HG03135 (cell line): ENCODE results near the gene PRPSAP2.

Experiments
- ATAC-seq: cut with Tn5 transposase; IDR thresholded peaks from one replicate; pipeline ENCODE4 v1.9.1; 2021; ENCODE audit warnings: mild to moderate bottlenecking, moderate library complexity; ENCODE audit not compliant: unreplicated experiment

The PRPSAP2 gene

DNA sequence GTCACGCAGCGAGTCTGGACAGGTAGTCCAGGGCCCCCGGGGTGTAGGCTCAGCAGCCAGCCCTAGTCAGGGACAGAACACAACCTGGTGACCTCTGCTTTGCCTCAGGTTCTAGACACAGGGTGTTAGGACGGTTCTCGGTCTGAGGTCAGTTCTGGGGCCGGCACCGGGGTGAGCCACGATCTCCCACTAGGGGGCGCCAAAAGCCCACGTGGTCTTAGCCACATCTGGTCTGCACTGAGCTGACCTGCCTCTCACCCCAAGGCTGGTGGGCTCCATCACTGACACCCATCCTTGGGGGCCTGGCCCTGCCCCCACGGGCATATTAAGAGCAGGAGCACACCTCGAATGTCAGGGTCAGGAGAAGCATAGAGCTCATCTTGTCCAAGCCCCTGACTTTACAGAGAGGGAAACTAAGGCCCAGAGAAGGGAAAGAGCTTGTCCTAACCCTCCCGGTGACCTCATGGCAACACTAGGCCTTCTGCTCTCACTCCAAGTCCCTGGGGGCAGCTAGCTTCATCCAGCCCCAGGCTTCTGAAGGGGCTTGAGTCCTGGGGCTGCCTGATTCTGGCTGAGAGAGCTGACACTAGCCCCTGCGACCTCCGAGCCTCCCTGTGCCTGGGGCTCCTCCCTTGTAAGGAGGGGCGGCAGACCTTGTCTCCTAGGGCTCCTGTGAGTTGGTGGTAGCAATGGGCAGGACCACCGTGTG lies 103.0 kb downstream of the PRPSAP2 start:
- peak; percentile 65 for ATAC-seq

DNA sequence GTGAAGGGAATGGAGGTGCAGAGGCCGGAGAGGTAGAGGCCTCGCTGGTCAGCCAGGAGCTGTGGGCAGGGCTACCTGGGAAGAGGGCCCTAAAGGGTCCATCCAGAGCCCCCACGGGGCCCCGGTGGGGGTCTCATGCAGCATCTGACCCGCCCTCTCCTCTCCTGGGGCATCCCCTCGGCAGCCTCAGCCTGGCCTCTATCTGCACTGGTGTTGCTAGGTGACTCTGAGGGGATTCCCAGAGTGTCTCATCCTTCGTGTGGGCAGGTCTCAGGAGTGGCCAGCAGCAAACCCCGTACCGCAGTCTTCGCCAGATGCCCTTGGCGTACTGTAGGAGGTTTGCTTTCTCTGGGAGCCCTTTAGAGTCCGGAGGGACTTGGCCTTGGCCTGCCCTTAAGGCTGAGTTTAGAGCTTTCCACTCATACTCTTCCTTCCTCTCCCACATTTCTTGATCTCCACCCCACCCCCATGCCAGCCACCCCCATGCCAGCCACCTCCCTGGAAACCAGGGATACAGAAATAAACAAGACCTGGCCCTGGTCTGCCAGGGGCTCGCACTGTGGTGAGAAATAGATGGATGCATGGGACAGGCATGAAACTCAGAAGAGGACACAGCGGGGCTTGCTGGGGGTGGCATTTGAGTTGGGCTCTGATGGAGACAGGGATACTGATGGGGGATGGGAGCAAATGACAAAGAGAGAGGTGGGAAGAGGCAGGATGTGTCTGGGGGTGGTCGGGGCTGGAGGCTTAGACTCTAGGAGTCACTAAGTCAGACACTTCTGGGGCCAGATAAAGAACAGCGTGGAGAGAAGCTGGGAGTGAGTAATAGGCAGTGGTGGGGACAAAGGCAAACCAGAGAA lies 103.9 kb downstream of the PRPSAP2 start:
- ATAC-seq: no peak

DNA sequence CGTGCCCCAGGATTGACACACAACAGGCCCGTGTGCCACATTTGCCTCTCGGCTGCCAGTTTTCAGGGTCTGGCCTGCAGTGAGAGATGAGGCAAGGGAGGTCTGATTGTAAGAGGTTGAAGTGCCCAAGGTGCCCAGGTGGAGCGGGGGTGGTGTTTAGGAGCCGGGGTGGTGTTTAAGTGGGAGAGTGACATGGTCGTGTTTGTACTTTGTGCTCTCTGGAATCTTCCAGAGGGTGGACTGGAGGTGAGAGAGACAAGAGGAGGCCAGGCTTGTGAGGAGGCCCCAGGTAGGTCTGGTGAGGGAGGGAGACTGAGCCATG lies 104.5 kb downstream of the PRPSAP2 start:
- ATAC-seq: no peak

DNA sequence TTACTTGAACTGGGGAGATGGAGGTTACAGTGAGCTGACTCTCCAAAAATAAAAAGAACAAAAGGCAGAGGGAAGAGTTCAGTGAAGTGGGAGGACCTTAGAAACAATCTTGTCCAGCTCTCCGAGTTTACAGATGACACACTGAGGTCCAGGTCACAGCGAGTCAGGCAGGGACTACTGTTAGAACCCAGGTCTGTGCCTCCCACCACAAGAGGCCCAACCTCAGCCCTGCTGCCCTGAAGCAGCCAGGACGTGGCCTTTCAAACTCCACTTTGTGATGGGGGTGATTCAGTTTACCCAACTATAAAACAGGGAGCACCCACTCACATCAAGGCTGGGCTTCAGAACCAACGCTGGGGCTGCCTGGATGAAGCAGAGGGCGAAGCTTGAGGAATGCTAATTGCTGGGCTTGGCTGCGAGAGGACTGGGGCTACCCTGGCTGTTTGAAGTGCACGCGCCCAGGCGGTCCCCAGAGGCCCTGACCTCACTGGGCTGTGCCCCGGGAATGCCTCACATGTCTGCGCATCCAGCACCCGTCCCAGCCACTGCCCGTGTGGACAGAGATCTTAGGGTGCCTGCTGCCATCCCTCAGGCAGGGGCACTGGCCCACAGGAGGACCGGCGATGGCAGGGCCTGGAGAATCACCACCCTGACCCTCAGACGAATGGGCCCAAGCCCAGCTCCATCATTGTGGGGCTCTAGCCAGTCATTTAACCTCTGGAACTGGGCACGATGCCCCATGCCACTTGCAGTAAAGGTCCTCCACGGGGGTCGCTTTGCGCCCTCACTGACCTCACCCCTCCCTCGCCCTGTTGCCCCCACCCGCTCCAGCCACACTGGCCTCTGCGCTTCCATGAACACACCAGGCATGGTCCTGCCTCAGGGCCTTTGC lies 105.4 kb downstream of the PRPSAP2 start:
- ATAC-seq: no peak

DNA sequence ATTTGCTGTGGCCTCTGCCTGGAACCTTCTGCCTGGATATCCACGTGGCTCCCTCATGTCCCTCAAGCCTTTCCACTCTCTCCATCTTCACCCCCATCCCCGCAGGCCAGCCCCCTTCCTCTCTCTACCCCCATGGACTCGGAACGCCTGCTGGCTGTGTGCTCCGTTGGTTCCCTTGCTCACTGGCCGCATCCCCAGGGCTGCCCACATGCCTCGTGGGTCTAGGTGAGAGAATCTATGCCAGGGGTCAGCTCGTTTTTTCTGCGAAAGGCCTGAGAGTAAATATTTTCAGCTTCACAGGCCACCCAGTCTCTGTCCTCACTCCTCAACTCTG lies 106.1 kb downstream of the PRPSAP2 start:
- ATAC-seq: no peak

DNA sequence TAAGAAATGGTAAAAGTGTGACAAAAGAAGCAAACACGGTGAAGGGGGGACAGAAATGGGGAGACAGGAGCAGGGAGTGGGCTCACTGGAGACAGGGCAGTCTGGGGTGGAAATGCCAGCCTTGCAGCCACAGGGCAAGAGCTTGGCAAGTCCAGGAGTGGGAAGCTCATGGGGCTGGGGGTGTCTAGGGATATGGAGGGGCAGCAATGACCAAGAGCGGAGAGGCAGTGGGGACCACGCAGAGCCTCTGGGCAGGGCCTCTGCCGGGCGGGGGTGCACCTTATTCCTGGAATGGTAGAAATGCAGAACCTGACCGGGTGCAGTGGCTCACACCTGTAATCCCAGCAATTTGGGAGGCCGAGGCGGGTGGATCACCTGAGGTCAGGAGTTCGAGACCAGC lies 106.6 kb downstream of the PRPSAP2 start:
- no peak for ATAC-seq

DNA sequence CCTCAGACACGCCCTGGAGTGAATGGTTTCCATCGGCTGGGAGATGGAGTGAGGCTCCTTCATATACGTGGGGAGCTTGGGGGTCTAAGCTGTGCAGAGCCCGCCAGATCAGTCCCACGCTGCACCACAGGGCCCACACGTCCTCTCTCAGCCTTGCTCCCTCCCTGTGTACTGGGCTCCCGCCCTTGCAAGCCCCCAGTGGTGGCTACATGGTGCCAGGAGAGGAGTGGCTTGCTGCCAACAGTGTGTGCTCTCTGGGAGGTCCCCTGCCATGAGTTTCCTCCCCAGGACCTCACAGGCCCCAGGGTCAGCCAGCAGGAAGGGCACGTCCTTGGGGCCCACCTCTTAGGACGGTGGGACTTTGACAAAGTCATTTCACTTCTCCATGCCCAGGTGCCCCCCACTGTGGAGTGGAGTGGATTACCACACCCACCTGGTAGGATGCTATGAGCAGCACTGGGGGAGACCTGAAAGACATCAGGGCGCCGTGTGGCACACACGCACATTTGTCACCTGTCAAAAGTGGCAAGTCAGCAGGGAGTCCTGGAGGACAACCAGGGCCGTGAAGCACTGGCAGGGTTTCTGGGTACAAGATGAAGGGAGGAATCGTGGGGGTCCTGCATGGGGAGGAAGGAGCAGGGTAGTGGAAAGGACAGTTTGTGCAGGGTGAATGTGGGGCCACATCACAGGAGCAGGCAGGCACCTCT lies 107.8 kb downstream of the PRPSAP2 start:
- no peak for ATAC-seq

DNA sequence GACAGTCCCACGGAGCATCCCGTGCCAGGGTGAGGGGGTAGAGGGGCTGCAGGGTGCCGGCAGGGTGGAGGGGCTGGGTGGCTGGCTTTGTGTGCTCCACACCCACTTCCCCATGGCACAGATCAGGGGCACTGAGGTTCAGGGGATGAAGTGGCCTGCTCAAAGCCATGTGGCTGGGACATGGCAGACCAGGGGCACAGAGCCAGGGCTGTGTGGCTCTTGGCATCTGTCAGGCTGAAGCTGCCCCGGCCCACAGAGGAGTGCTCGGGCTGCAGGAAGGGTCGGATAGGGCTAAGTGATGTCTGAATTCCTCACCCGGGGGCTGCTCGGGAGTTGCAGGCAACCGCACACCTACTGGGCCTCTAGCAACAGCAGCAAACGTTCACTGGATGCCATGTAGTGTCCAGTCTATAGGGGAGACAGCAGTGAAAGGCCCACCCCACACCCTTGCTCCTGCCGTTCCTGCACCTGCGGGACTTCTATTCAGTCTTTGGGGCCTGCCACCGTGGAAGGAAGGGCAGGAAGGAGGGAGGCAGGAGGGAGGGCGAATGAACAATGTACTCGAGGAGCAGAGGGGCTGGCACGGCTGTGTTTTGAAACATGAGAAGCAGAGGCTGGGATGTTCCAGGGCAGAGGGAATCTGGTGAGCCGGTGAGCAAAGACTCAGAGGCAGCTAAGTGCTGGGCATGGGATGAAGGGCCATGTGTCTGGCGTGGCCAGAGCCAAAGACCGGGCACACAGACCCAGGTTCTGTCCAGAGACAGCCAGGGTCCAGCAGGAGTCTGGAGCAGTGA lies 109.1 kb downstream of the PRPSAP2 start:
- no peak for ATAC-seq

DNA sequence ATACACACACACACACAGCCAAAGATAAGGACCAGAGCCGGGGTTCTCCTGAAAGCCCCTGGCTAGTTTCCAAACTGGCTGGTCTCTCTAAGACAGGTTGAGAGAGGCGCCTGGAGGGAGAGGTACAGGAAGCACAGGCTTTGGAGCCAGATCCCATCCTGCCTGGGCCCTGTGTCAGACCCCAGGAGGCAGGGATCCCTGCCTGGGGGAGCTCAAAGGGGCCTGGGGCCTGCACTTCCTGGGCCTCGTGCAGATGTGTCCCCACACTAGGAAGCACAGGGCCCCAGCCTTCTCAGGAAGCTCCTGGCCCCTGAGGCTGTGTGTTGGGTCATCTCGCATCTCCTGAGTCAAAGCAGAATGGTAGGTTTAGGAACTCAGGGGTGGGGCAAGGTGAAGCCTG lies 110.0 kb downstream of the PRPSAP2 start:
- no peak for ATAC-seq

DNA sequence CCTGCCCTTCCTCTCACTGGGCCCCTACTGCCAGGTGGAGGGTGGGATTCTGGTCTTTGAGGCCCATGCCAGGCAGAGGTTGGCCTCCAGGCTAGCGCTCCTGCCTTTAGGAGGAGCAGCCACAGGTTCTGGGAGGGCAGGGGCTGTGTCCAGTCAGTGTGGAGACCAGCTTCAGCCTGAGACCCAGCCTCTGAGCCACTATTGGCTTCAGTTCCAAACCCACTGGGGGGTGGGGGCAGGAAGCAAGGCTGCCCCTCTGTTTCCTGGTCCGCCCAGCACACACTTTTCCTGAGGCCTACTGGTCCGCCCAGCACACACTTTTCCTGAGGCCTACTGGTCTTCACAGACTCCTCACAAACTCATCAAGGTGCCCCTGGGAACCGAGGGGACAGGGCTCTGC lies 110.4 kb downstream of the PRPSAP2 start:
- no peak for ATAC-seq

DNA sequence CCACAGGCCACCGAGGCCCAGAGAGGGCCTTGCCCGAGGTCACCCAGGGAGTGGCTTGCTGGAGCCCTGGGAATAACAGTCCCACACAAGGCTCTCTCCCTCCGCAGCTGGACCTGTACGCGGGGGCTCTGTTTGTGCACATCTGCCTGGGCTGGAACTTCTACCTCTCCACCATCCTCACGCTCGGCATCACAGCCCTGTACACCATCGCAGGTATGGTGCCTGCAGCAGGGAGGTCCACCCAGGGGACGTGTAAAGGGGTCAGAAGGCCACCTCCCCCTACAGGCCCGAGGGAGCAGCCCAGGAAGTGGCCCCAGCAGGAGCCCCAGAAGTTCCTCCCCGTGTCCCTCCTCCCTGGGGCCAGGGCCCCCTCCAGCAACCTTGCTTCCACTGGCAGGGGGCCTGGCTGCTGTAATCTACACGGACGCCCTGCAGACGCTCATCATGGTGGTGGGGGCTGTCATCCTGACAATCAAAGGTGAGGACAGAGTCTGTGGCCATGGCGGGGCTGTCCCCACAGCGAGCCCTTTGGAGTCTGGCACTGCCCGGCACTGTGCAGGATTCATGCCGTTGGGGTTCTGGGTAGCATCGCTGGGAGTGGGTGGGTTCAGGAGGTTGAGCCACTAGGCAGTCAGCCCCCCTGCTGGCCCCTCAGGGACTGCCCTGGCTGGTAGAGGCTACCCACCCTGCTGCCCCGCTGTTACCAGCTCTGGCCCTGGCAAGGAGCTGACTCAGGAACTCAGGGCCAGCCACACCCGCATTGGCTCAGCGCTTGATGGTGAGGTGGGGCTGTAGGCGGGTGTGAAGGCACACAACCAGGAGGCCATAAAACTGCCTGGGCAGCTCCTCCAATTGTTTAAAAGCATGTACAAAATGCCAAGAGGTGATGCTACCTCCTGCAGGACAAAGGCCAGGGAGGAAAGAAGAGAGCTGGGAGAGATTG lies 111.3 kb downstream of the PRPSAP2 start:
- no peak for ATAC-seq

DNA sequence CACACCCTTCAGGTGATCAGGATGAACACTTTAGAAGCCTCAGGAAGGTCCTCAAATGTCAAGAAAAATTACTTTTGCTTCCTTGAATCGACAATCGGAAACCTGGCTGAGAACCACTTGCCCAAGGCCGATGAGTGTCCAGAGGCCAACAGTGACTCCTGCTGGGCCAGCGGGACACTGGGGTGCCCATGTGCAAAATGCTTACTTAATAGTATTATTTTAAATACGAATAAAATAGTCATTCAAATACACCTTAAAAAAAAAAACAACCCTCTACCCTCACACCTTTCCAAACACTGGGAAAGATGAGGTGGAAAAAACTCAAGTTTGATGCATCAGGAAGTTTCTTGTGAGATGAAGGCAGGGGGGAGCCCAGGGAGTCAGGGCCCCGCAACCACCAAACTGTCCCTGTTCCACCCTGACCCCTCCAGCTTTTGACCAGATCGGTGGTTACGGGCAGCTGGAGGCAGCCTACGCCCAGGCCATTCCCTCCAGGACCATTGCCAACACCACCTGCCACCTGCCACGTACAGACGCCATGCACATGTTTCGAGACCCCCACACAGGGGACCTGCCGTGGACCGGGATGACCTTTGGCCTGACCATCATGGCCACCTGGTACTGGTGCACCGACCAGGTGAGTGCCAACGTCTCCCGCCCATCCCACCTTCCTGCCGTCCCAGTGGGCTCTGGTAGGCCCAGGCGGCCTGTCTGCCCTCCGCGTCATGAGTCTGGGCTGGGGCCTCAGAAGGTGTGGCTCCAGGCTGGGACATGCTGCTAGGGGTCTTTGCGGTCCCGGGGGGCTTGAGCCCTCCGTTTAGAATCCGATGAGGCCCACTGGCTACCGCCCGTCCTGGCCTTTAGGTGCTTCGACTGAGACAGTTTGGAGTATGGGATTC lies 112.9 kb downstream of the PRPSAP2 start:
- ATAC-seq: no peak

DNA sequence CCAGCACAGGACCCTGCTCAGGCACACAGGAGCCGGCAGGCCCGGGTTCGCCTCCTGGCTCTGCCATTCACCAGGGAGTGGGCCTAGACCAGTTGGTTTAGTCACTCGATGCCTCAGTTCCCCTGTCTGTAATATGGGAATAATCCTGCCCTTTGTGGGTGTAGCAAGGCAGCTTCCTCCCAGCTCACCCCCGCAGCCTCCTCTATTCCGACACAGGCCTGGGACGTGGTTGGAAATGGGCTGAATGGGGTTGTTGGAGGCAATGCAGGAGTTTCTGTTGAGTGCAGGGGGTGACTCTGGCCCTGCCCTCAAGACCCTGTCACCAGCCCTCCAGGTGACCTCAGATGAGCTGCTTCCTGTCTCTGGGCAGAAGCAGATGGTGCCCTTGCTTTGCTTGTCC lies 113.9 kb downstream of the PRPSAP2 start:
- ATAC-seq: no peak

DNA sequence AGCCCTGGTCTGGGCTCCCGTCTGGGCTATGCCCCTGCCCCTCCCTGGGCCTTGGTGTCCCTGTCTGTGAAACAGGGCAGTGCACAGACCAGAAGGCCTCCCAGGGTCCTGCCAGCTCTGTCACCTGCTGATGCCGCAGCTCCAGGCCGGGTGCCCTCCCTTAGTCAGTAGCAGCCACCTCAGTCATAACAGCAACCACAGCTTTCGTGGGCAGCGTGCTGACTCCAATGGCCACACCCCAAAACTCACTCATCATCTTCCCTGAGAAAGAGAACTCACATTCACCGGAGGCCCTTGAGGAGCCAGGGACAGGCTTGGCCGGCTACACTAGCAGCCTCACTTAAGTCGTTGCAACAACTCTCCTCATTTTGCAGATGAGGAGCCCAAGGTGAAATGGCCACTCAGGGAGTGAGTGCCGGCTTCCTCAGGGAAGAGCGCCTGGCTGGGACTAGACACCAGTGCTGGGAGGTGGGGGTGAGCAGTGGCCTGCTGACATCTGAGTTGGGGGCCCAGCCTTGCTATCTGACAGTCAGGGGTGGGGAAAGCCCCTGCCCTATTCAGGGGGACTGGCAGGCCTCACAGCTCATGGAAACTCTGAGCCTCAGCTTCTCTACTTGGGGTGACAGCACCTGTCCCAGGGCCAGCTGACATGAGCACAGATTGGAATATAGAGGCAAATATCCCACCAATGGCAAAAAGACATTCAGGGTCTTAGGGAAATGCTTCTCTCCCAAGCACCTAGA lies 116.6 kb downstream of the PRPSAP2 start:
- ATAC-seq: no peak

DNA sequence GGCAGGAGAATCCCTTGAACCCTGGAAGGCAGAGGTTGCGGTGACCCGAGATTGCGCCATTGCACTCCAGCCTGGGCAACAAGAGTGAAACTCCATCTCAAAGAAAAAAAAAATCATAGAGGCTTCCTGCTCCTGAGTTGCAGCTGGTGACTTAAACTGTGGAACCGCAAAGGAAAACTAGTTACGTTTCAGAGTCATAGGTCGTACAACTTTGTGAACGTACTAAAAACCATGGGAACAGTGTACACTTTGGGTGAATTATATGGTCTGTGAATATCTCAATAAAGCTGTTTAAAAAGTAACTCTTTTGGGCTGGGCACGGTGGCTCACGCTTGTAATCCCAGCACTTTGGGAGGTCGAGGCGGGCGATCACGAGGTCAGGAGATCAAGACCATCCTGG lies 117.7 kb downstream of the PRPSAP2 start:
- ATAC-seq: no peak

DNA sequence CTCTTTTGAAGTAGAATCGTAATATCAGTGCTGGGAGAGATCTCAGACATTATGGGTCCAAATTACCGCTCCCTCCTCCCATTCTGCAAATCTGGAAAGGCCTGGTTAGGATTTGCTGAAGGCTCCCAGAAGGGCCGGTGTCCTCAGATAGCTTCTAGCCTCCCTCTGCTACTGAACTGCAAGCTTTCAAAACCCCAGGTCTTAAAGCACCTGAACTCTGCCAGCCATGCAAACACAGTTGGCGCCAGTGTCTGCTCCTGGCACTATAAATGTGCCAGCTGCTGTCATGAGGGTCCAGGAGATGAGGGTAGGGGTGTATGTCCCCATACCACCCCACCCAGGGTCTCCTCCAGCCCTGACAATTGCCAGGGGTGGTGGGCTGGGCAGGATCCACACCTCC lies 118.3 kb downstream of the PRPSAP2 start:
- no peak for ATAC-seq

DNA sequence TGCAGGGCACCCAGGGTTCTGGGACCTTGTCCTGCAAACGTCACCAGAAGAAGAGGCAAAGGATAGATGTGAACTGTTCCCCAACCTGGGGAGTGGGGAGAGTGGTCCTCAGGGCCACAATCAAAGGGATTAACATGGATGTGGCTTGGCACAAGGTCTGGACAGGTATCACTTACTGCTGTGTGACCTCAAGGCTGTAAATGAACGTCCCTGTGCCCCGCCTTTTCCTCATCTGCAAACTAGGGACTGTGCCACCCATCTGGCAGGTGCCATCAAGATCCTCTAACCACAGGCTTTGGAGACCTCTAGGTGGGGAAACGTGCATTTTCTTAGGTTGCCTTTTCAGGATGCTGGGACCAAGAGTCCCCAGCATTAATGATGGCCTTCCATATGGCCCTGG lies 119.1 kb downstream of the PRPSAP2 start:
- no peak for ATAC-seq
